Measurements from ENCODE around the gene TSPAN1.

Gene TSPAN1

DNA sequence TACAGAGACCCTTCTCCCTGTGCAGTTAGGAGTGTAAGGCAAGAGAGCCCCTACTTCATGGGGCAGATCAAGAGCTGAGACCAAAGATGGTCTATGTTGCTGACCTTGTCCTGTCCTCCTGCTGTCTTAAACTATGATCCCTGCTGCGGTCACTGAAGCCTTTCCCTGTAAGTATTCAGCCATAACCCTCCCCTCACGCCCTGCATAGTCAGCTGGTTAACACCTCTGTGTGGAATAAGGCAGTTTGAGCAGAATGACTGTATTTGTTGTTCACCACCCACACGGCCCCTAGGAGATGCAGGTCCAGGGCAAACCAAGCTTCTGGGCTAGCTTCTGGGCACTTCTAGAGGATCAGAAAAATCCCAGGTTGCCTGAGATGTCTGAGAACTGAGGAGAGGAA lies 356 bp downstream of the TSPAN1 start:
- ATAC-seq (ENCODE audit: low read depth) (no peak), DNase-seq (ENCODE audit: low spot score) (no peak)
- H3K9me3 ChIP-seq (ENCODE audit: severe bottlenecking), result no peaks in the 10 kb centered on the region
- H3K4me1 ChIP-seq (ENCODE audit: insufficient read depth, poor library complexity, severe bottlenecking), result peaks cover 19% of the 10 kb centered on the region
- H3K27me3 ChIP-seq (ENCODE audit: insufficient read depth, poor library complexity, severe bottlenecking), result no peaks in the 10 kb centered on the region
- no peak overlapping the region for H3K4me3 ChIP-seq (ENCODE audit: severe bottlenecking)
- H3K27ac ChIP-seq (ENCODE audit: poor library complexity, severe bottlenecking), result no peak overlapping the region
- TF ChIP-seq, protein P1, sequence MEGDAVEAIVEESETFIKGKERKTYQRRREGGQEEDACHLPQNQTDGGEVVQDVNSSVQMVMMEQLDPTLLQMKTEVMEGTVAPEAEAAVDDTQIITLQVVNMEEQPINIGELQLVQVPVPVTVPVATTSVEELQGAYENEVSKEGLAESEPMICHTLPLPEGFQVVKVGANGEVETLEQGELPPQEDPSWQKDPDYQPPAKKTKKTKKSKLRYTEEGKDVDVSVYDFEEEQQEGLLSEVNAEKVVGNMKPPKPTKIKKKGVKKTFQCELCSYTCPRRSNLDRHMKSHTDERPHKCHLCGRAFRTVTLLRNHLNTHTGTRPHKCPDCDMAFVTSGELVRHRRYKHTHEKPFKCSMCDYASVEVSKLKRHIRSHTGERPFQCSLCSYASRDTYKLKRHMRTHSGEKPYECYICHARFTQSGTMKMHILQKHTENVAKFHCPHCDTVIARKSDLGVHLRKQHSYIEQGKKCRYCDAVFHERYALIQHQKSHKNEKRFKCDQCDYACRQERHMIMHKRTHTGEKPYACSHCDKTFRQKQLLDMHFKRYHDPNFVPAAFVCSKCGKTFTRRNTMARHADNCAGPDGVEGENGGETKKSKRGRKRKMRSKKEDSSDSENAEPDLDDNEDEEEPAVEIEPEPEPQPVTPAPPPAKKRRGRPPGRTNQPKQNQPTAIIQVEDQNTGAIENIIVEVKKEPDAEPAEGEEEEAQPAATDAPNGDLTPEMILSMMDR (IDR thresholded peaks at IDR 0.05; ENCODE audit: poor library complexity, severe bottlenecking), result no peak
- no peaks in the 10 kb centered on the region for H3K36me3 ChIP-seq (ENCODE audit: low read depth)

GRCh38 chr1:46176211-46176865 lies 1.5 kb downstream of the TSPAN1 start, which contains the start of gene P3R3URF:
Gene P3R3URF (minus strand): TSS chr1:46176488. CDS start chr1:46176471, 17 bp downstream.
- no peaks in the 10 kb centered on the region for H3K9me3 ChIP-seq (ENCODE audit: severe bottlenecking)
- TF ChIP-seq, protein P1 (IDR thresholded peaks at IDR 0.05; ENCODE audit: poor library complexity, severe bottlenecking), result no peak
- no peaks in the 10 kb centered on the region for H3K27me3 ChIP-seq (ENCODE audit: insufficient read depth, poor library complexity, severe bottlenecking)
- no peak within 1 kb of the TSS for H3K4me3 ChIP-seq (ENCODE audit: severe bottlenecking)
- no peaks in the 10 kb centered on the region for H3K36me3 ChIP-seq (ENCODE audit: low read depth)
- ATAC-seq (ENCODE audit: low read depth), result no peak
- peaks cover 21% of the 10 kb centered on the region for H3K4me1 ChIP-seq (ENCODE audit: insufficient read depth, poor library complexity, severe bottlenecking)
- DNase-seq (ENCODE audit: low spot score), result no peak
- H3K27ac ChIP-seq (ENCODE audit: poor library complexity, severe bottlenecking), result no peak within 1 kb of the TSS

DNA sequence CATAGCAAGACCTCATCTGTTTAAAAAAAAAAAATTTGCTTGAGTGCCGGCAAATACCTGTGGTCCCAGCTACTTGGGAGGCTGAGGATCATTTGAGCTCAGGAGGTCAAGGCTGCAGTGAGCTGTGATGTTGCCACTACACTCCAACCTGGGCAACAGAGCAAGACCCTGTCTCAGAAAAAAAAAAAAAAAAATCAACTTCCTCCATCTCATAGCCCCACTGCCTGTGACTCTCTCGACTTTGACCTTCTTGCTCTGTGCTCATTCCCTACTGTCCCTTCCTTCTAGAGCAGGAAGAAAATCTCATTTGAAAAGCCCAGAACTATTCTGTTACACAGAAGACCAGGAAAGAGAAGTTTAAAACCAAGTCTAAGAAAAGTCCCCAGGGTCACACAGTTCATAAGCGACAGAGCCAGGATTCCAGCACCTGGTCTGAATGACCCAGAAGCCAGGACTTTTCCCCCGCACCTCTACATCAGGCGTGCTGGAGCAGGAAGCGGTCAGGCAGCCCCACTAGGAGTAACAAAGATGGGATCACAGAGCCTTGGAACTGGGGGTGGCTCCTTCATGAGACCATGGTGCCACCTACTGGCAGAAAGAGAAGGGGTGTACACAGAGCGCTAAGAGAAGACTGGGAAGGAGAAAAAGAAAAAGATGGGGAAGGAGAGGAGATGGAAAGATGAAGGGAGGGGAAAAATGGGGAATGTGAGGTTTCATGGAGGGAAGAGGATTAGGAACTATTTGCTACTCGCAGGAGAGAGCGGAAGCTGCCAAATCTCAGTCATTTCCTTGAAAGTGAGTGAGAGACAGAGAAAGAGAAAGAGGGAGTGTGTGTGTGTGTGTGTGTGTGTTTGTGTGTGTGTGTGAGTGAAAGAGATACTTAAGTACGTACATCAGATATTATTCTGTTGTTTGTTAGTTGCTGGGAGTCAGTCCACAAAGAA lies 4.5 kb downstream of the TSPAN1 start:
- H3K27me3 ChIP-seq (ENCODE audit: insufficient read depth, poor library complexity, severe bottlenecking), result no peaks in the 10 kb centered on the region
- peaks cover 40% of the 10 kb centered on the region for H3K4me1 ChIP-seq (ENCODE audit: insufficient read depth, poor library complexity, severe bottlenecking)
- peaks cover 4% of the 10 kb centered on the region for H3K36me3 ChIP-seq (ENCODE audit: low read depth)
- TF ChIP-seq, protein P1 (IDR thresholded peaks at IDR 0.05; ENCODE audit: poor library complexity, severe bottlenecking), result peak; percentile 92
- H3K27ac ChIP-seq (ENCODE audit: poor library complexity, severe bottlenecking), result peak overlapping the region; percentile 98
- no peak overlapping the region for H3K4me3 ChIP-seq (ENCODE audit: severe bottlenecking)
- H3K9me3 ChIP-seq (ENCODE audit: severe bottlenecking), result no peaks in the 10 kb centered on the region
- ATAC-seq (ENCODE audit: low read depth) (peak; percentile 53), DNase-seq (ENCODE audit: low spot score) (no peak)

GRCh38 chr1:46180082-46180616 lies 5.3 kb downstream of the TSPAN1 start:
- TF ChIP-seq, protein P1 (IDR thresholded peaks at IDR 0.05; ENCODE audit: poor library complexity, severe bottlenecking), result peak; percentile 60
- Histone ChIP-seq H3K27ac (ENCODE audit: poor library complexity, severe bottlenecking) (peak overlapping the region; percentile 98), H3K9me3 (ENCODE audit: severe bottlenecking) (no peaks in the 10 kb centered on the region), H3K4me1 (ENCODE audit: insufficient read depth, poor library complexity, severe bottlenecking) (peaks cover 46% of the 10 kb centered on the region), H3K36me3 (ENCODE audit: low read depth) (peaks cover 12% of the 10 kb centered on the region), H3K27me3 (ENCODE audit: insufficient read depth, poor library complexity, severe bottlenecking) (no peaks in the 10 kb centered on the region), H3K4me3 (ENCODE audit: severe bottlenecking) (peak overlapping the region; percentile 10)
- ATAC-seq (ENCODE audit: low read depth) (peak; percentile 47), DNase-seq (ENCODE audit: low spot score) (peak; percentile 90)

Measured in RWPE2 (cell line).